NCI-H146 treated with DMSO at 0.1 percent for 48 hours (cell line): ENCODE measurements around the gene PDAP1.
"Not testable (repeated sequence)": the region's sequence is repeated elsewhere in the genome, so short reads cannot be mapped to it uniquely, and the experiment has no call there.

Experiments
- DNase-seq: peaks from one replicate; lab custom pipeline; 2025; ENCODE audit not compliant: unreplicated experiment; lab: John Stamatoyannopoulos, UW

PDAP1 gene

DNA sequence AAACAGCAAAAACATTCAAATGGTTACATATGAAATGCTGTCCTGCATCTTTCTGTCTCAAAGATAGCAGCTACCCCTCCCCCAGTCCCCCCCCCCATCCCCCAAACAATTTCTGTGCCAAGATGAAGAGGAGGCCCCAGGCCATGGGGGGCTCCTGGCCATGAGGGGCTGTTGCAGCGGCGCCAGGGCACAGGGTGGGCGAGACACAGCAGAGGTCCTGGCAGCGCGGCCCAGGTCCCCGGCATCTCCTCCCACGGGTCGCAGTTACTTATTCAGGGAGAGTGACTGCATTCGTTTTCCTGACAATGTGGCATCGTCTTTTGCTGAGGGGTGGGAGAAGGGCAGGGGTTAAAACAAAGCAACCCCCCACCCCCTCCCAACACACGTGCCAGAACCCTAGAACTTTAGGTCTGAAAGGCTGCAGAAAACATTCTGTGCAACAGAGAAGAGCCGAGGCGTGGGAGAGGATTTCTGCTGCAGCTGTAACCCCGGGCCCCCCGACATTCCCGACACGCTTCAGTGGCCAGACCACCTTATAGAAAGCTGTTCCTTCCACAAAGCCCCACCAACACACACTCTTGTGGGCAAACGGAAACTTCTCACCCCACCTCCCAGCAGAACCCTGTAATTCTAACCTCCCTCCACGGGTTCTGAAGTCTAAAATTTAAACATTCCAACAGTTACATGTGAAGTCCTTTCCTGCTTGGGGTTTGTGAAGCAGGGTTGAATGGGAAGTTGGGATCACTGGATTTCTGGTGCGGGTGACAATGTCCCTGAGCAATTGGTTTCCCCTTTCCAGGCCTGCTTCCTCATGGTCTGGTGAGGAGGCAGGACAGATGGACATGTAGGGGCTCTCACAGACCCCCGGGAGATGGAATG lies 11.7 kb downstream of the PDAP1 start:
- no peak for DNase-seq

DNA sequence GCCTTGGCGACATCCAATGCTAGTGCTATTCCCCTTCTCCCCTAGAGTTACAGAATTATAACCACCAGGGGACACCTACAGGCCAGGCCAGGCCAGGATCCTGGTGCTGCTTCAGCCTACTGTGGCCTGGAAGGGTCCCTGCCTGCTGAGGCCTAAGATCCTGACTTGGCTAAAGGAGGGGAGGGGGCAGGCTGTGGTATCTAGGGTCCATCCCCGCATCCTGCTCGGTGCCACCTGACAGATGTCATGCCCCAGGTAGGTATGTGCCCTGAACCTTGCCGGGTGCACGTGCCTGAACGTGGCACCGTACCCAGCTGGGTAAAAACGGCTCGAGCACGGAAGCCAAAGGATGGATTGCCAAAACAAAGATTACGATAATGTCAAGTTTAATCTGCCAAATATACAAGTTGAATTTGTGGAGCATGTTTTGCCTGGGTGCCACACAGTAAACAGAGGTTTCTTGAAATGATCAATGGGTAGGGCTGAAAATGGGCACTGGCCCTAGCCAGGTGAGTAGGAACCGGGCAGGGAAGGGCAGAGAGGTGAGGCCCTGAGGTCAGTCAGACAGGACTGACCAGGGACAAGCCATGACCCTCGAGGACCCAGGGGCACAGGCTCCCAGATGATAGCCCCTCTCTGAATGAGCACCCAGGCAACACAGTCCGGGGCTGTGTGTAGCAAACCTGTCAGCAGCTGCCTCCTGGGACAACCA lies 12.6 kb downstream of the PDAP1 start:
- DNase-seq: no peak

DNA sequence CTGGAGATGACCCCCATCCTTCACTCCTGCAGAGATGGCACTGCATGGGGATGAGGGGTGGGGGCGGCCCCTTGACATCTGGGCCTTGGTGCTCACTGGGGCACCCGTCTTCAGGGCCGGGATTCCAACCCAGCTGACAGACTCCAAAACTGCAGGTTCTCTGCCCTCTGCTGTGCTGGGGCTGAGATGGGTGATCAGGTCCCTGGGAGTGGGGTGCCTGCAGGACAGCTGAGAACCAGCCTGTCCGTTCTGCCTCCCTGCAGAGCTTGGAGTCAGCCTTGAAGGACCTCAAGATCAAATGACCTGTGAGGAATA lies 14.3 kb downstream of the PDAP1 start:
- DNase-seq: no peak

DNA sequence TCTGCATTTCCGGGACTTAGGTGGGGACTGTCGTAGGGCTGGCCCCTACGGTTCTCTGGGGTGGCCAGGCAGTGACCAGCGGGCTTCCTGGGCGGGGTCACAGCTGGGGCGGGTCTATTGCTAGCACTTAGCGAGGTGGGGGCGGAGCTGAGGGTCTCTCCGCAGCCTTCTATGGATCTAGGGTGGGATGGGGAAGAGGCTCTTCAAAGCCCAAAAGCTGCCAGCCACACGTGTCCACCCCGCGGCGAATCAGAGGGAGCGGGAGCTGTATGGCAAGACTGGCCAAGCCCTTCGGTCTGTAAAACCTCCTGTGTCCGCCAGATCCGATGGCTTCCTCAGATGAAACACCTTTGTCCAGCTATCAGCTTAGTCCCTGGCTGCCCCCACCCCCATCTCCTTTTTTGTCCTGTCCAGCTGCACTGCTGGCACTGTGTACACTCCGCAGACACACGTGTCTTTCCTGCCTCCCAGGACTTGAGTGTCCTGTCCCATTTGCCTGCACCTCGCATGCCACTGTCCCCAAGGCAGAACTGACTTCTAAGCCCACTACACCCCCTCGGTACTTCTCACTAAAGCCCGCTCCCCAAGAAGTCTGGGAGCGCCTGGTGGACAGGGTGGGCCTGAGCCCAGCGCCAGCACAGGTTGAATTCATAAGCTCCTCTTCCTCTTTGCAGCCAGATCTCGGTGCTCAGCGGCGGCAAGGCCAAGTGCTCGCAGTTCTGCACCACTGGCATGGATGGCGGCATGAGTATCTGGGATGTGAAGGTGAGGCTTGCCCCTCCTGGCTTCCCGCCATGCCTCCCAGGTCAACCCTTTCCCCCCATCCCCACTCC lies 14.8 kb downstream of the PDAP1 start:
- DNase-seq: peak; percentile 91

DNA sequence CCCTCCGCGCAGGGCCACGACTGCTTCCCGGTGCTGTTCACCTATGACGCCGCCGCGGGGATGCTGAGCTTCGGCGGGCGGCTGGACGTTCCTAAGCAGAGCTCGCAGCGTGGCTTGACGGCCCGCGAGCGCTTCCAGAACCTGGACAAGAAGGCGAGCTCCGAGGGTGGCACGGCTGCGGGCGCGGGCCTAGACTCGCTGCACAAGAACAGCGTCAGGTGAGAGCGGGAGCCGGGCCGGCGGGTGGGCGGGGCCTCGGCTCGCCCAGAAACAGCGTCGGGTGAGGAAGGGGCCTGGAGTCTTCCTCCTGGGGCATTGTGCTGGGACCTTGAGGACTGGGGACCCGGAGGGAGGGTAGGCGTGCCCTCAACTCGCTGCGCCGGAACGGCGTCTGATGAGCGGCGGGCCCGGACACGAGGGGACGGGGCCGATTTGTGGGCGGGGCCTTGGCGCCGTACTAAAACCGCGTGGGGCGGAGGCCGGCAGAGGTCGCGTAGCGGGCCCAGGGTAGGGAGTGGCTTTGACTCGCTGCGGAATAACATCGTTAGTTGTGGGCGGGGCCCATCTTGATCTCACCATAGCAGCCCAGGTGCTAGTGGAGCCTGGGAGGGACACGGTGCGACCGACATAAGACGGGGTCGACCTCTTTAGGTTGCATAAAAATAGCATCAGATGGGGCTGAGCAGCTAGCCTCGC lies 15.6 kb downstream of the PDAP1 start:
- peak; percentile 91 for DNase-seq

DNA sequence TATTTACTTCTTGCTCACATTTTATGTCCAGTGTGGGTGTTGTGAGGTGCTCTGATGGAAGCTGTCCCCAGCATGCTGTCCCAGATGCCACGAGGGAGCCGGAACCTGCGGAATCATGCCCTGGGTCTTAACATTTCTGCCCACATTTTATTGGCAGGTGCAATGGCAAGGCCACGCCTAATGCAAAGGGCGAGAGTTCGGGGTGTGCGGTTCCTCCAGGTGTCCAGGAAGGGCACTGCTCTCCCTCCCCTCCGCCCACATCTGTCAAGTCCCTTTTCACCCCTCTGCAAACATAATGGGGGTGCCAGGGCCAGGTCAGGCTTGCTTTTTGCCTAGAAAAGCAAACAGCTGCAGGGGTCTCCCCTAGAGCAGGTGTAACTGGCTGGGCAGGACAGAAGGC lies 16.4 kb downstream of the PDAP1 start:
- no peak for DNase-seq

DNA sequence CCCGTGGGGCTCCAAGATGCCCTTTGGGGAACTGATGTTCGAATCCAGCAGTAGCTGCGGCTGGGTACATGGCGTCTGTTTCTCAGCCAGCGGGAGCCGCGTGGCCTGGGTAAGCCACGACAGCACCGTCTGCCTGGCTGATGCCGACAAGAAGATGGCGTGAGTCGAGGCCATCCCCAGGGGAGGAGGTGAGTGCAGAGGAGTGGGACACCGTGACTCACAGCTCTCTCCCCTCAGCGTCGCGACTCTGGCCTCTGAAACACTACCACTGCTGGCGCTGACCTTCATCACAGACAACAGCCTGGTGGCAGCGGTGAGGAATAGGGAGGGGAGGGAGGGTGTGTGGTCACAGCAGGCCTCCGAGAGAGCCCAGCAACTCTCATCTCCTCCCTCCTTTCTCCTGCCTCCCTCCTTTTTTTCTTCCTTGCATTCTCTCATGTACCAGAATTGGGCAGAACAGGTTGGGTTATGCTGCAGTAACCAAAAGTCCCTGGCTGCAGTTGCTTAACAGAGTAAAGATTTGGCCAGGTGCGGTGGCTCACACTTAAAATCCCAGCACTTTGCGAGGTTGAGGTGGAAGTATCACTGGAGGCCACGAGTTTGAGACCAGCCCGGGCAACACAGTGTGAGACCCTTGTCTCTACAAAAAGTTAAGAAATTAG lies 17.3 kb downstream of the PDAP1 start:
- no peak for DNase-seq

DNA sequence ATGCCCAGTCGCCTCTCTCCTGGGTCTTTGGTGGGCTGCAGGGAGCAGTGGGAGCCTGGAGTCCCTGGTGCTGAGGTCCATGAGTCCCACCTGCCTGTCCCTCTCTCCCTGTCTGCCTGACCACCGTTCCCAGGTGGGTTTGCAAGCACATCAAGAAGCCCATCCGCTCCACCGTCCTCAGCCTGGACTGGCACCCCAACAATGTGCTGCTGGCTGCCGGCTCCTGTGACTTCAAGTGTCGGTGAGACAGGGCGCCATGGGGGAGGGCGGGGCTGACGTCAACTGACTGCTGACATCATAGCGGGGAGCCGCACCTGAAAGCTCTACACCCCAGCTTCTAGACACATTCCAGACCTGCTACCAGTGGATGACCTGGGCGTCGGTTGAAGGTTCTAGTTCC lies 18.6 kb downstream of the PDAP1 start:
- no peak for DNase-seq

DNA sequence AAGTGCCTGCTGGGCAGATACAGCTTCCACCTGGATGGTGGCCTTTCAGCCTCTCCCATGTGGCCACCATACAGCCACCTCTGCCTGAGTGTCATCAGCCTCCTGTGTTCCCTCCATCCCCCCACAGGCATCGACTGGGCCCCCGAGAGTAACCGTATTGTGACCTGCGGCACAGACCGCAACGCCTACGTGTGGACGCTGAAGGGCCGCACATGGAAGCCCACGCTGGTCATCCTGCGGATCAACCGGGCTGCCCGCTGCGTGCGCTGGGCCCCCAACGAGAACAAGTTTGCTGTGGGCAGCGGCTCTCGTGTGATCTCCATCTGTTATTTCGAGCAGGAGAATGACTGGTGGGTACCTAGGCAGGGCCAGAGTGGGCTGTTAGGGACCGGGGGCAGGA lies 20.5 kb downstream of the PDAP1 start:
- no peak for DNase-seq

DNA sequence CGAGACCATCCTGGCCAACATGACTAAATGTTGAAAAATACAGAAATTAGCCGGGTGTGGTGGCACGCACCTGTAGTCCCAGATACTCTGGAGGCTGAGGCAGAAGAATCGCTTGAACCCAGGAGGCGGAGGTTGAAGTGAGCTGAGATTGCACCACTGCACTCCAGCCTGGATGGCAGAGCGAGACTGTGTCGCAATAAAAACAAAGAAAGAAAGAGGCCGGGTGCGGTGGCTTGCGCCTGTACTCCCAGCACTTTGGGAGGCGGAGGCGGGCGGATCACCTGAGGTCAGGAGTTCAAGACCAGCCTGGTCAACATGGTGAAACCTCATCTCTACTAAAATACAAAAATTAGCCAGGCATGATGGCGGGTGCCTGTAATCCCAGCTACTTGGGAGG lies 21.2 kb downstream of the PDAP1 start:
- not testable (repeated sequence) for DNase-seq

DNA sequence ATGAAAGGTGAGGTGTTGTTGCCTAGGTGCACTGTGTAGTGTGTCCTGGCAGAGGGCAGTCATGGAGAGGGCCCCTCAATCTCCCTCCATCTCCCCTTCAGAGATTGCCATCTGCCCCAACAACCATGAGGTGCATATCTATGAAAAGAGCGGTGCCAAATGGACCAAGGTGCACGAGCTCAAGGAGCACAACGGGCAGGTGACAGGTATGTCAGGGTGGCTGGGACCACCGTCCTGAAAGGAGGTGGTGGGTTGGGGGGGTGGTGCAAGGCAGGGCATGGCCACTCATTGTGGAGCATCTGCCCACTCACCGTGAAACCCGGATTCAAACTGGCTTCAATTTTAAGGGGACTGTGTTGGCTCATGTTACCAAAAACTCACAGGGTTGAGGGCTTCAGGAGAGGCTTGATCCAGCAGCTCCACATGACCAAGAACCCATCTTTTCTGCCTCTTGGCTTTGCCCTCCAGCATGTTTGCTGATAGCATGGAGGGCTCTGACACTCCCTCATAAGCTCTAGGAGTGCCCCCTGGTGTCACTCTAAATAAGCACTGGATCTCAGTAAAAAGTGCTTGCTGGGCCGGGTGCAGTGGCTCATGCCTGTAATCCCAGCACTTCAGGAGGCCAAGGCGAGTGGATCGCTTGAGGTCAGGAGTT lies 21.7 kb downstream of the PDAP1 start:
- no peak for DNase-seq

DNA sequence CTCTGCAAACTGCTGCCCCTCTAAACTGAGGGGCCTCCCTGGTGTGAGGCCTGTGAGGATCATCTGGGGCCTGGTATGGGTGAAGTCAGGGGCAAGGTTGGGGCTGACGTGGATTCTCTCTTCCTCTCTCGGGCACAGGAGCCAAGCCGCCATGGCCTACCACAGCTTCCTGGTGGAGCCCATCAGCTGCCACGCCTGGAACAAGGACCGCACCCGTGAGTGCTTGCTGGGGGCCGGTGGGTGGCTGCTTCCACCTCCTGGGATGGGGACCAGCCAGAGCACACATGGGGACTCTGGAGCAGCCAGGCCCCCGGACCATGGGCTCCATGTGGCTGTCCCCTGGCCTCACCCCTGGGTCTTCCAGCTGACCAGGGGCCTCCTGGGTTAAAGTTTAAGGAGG lies 22.8 kb downstream of the PDAP1 start:
- DNase-seq: no peak

DNA sequence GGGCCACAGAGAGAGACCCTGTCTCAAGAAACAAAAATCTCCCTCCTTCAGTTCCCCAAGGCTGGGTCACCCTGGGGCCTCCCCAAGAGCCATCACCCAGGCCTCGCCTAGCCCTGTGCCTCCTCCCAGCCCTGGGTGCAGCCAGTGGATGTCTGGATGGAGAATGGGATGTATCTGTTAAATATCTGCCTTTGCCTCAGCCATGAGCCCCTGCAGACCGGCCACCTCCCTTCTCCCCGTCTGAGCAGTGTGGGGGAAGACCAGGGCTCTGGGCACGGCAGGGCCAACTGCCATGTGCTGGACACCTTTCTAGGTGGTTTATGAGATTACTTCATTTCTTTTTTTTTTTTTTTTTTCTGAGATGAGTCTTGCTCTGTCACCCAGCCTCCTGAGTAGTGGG lies 23.9 kb downstream of the PDAP1 start:
- no peak for DNase-seq

DNA sequence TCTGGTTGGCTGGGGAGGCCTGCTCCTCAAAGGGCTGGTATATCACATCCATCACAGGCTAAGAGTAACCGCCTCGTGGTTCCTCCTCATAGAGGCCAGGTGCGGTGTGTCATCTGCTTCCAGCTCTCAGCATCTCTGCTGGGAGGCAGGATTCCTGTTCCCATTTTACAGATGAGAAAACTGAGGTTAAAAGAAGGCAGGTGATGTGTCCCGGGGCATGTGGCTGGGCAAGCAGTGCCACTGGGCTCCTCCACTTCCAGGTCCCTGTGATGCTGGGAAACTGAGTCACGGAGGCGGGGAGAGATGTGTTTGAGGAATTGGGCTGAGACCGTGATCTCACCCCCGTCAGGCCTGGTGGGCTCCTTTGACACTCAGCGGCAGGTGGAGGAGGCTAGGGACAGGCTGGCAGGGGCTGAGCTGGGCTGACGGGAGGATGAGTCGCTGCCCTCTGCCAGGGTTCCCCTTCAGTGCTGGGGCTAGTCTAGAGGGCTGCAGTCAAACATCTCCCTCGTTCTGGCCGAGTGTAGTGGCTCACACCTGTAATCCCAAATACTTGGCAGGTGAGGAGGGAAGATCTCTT lies 24.5 kb downstream of the PDAP1 start:
- DNase-seq: no peak

DNA sequence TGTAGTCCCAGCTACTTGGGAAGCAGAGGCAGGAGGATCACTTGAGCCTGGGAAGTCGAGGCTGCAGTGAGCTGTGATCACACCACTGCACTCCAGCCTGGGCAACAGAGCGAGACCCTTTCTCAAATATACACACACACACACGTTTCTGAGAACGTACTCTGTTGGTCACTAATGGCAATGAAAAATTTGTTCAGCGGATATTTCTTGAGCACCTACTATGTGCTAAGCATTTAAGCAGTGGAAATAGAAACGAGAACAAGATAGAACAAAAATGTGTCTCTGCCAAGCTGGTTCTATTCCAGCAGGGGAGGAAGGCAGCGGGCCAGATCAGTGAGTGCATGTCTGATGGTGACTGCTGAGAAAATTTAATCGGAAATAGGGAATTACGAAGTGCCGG lies 25.2 kb downstream of the PDAP1 start:
- DNase-seq: no peak

DNA sequence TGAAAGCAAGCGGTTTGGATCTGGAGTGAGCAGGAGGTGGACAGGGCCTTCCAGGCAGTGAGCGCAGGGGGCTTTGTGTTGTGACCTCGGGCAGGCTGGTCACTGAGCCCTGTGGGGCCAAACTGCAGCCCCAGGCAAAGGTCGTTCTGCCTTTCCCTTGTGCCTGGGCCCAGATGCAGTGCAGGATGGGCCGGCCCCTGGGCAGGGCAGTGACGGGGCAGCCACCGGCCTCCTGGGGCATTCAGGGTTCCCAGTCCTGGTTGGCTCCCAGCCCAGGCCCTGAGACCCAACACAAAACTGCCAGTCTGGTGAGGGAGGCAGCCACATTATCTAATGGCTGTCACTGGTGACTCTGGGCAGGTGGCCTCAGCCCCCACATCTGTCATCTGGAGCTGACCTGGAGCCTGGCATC lies 26.7 kb downstream of the PDAP1 start:
- DNase-seq: no peak

DNA sequence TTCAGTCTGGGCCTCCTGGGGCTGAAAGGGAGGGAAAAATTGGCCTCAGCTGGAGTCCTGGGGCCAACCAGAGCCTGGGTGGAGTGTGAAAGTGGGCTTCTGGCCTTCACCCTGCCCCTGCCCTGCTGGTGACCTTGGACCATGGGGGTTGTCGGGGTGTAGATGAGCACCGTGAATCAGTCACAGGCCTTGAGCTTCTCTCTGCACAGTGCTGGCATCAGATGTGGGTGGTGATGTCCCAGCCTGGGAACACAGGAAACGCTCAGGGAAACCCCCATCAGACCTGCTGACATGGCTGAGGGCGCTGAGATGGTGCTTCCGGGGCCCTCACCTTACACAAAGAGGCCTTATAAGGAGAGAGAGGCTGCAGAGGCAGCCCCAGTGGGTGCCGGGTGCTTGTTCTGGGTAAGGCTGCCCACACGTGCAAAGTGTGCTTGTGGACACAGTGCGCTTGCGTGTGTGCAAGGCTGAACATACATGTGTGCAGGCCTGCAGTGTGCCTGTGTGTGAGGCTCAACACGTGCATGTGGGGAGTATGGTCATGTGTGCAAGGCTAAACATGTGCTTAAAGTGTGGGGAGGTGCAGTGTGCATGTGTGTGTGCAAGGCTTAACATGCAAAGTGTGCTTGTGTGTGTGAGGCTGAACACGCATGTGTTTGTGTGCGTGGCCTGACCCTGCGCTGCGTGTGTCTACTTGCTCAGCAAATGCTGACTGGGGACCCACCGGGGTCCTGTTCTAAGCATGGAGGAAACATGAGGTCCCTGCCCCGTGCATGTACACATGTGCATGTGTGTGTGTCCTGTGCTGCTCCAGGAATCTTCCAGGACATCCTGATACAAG lies 27.4 kb downstream of the PDAP1 start:
- no peak for DNase-seq

DNA sequence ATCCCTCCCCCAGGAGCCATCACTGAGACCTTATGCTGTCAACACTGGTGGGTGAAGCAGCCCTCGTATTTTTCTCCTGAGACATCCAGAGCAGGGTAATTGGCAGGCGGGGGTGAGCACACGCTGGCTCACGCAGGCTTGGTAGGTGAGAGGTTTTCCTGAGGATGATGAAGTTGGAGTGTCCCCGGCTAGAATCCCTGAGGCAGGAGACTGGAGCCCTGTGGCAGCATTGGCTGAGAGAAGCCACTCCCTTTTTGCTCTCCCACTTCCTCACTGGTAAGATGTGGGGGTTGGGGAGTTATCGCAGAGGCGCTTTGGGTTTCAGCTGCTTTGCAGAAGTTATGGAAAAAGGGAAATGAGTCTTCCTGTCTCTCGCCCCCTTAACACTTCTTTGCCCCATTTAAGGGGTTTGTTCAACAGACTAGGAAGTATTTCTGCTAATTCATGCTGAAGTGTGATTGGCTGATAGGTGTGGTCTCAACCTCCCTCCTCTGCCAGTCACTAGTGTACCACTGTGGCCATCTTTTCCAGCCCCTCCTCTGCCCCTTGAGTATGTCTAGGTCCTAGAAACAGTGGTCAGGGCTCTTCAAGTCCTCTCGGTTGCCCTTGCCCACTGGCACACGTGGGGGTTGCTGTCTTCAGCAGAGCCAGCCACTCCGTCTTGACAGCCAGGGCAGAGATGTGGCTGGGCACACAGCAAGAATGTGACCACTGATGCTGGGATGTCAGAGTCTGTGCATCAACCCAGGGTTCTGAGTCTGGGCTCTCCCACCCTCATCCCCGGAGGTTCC lies 28.2 kb downstream of the PDAP1 start:
- DNase-seq: no peak
